Upper lobe of right lung (tissue), 1 donor: ENCODE results near the gene RELN. TPM values are rescaled to one million over a fixed set of nuclear protein-coding genes. Genes with fewer than 3 reads are reported as not detected.

Source experiments
- ATAC-seq: fragments of 200-7000 bp; cut with Tn5 transposase; one replicate; pipeline ENCODE4 v1.9.1; 2020; ENCODE audit warnings: mild to moderate bottlenecking, moderate library complexity
- DNase-seq: peaks from one replicate; pipeline ENCODE4 v3.0.0-alpha.2; 2020
- H3K27ac ChIP-seq: fragments of 200-600 bp; one replicate; pipeline ENCODE4 v1.8.0; 2022
- H3K27me3 ChIP-seq: fragments of 200-600 bp; one replicate; pipeline ENCODE4 v1.8.0; 2022; ENCODE audit warnings: mild to moderate bottlenecking
- H3K36me3 ChIP-seq: fragments of 200-600 bp; one replicate; pipeline ENCODE4 v1.8.0; 2022
- H3K4me1 ChIP-seq: fragments of 200-600 bp; one replicate; pipeline ENCODE4 v1.8.0; 2022
- H3K4me3 ChIP-seq: fragments of 200-600 bp; one replicate; pipeline ENCODE4 v1.8.0; 2022; ENCODE audit warnings: mild to moderate bottlenecking
- H3K9me3 ChIP-seq: fragments of 200-600 bp; one replicate; pipeline ENCODE4 v1.8.0; 2022
- CTCF ChIP-seq: fragments of 200-600 bp; IDR thresholded peaks from one replicate; pipeline ENCODE4 v1.8.0; 2022; ENCODE audit warnings: antibody characterized with exemption
- intact Hi-C: fragments of 100-400 bp; cut with DNase I; formaldehyde crosslinking; loops from one replicate; pipeline ENCODE4 v1.11.0; 2022
- total RNA-seq: library from RNA; stranded (reverse); fragmentation: NEBNext Ultra II Directional; extraction: Animal tissue kit (Norgen Biotek cat#: 25700); gene quantifications from one replicate; pipeline ENCODE4 v1.2.1, GENCODE V29; 2021
- donor health status: DM: no; HTN: yes; CAD: no; lungs with severe emphysema.

The RELN gene
- total RNA-seq, 1 donor from 2014 or later, result 5.6 TPM

DNA sequence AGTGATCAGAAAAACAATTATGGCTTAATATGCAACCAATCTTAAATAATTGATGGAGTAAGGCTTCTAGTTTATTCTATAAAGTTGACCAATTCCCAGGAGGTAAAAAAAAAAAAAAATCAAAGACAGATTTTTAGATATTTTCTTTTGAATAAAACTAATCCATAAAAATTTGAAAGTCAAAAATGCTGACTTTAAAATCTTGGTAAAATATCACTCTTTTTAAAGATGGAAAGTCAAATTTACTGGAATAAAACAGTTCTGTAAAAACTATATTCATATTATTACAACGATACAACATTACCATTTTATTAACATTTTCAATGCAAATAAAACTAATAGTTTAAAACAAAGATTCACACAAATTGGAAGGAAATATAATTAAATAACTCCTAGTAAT lies 5.4 kb downstream of the RELN start:
- no peak overlapping the region for H3K27ac ChIP-seq
- ATAC-seq (no peak), DNase-seq (no peak)
- TF ChIP-seq CTCF, result no peak
- no peaks in the 10 kb centered on the region for H3K36me3 ChIP-seq
- intact Hi-C loops, result no loop called here
- no peak overlapping the region for H3K4me3 ChIP-seq
- no peaks in the 10 kb centered on the region for H3K4me1 ChIP-seq
- H3K27me3 ChIP-seq, result peaks cover 21% of the 10 kb centered on the region
- no peaks in the 10 kb centered on the region for H3K9me3 ChIP-seq

DNA sequence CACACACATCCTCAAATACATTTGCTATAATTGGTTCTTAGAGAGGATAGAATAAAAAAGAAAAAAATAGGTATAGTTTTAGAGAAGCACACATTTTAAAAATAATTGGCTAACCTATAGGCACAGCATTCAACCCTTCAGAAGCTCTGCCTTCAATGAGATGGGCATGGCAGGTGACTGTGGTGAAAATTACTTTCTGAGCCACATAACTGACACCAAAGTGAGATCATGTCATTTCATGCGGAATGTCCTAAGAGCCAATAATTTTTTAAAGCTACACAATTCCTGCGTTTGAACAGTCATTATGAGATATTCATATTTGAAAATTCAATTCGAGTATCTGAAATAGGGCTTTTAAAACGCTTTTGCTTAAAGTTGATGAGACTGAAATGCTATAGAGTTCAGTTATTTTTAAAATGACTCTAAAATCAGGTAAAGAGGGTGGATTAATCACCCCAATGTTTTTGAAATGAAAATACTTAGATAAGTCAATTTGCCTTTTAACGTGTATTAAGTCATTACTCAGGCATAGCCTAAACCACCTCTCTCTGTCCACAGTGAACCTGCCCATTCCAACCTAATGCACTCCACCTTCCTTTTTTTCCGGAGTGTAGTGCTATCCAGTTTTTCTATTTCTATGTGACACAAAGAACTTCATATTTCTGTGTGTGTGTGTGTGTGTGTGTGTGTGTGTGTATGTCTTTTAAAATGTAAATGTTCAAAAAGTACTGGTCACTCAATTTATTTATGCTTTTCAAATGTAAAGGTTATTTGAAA lies 6.1 kb downstream of the RELN start:
- H3K27ac ChIP-seq, result no peak overlapping the region
- no peak for TF ChIP-seq CTCF
- H3K4me1 ChIP-seq, result no peaks in the 10 kb centered on the region
- intact Hi-C loops, result no loop called here
- peaks cover 14% of the 10 kb centered on the region for H3K27me3 ChIP-seq
- H3K9me3 ChIP-seq, result no peaks in the 10 kb centered on the region
- ATAC-seq (no peak), DNase-seq (no peak)
- no peaks in the 10 kb centered on the region for H3K36me3 ChIP-seq
- H3K4me3 ChIP-seq, result no peak overlapping the region

DNA sequence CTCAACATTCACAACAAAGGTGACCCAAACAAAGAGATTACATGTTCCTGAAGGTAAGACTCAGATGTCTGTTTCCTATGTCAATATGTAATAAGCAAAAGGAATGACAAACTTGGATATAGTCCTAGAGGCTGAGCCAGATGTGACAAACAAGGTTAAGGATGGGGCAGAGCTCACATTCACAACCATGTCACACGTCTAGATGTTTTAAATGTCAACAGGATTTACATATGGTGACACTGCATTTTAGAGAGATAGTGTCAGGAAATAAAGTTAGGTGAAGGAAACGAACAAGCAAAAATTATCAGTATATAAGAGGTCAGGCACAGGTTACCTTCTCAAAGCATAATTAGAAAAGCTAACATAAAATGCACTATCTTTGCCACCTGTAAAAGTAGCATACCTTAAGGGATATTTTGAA lies 8.4 kb downstream of the RELN start:
- no peaks in the 10 kb centered on the region for H3K9me3 ChIP-seq
- H3K4me1 ChIP-seq, result no peaks in the 10 kb centered on the region
- no peak overlapping the region for H3K27ac ChIP-seq
- ATAC-seq, result no peak
- no peaks in the 10 kb centered on the region for H3K27me3 ChIP-seq
- H3K4me3 ChIP-seq, result no peak overlapping the region
- intact Hi-C loops, result no loop called here
- no peak for TF ChIP-seq CTCF
- no peaks in the 10 kb centered on the region for H3K36me3 ChIP-seq
- DNase-seq, result no peak

GRCh38 chr7:103972779-103973434 lies 16.6 kb downstream of the RELN start:
- H3K9me3 ChIP-seq, result no peaks in the 10 kb centered on the region
- no peak overlapping the region for H3K4me3 ChIP-seq
- H3K27ac ChIP-seq, result no peak overlapping the region
- no peaks in the 10 kb centered on the region for H3K36me3 ChIP-seq
- intact Hi-C loops, result no loop called here
- DNase-seq (no peak), ATAC-seq (no peak)
- TF ChIP-seq CTCF, result no peak
- H3K4me1 ChIP-seq, result no peaks in the 10 kb centered on the region
- H3K27me3 ChIP-seq, result no peaks in the 10 kb centered on the region

GRCh38 chr7:103967401-103967800 lies 22.1 kb downstream of the RELN start:
- no peak for TF ChIP-seq CTCF
- no peak for DNase-seq
- intact Hi-C loops, result no loop called here

More at GRCh38 chr7:103967401-103967800, 22.1 kb downstream of the RELN start:
- no peak for ATAC-seq
- H3K27ac ChIP-seq, result no peak overlapping the region
- no peak overlapping the region for H3K4me3 ChIP-seq
- H3K4me1 ChIP-seq, result no peaks in the 10 kb centered on the region
- H3K9me3 ChIP-seq, result no peaks in the 10 kb centered on the region
- H3K36me3 ChIP-seq, result no peaks in the 10 kb centered on the region
- no peaks in the 10 kb centered on the region for H3K27me3 ChIP-seq
